GM19238 (cell line): ENCODE measurements around the gene MAD1L1.
"Not testable (repeated sequence)": the region's sequence is repeated elsewhere in the genome, so short reads cannot be mapped to it uniquely, and the experiment has no call there.

Experiments
- DNase-seq: peaks from one replicate; pipeline ENCODE4 v3.0.0; 2011; ENCODE audit warnings: low spot score; ENCODE audit not compliant: insufficient read length

Gene MAD1L1

DNA sequence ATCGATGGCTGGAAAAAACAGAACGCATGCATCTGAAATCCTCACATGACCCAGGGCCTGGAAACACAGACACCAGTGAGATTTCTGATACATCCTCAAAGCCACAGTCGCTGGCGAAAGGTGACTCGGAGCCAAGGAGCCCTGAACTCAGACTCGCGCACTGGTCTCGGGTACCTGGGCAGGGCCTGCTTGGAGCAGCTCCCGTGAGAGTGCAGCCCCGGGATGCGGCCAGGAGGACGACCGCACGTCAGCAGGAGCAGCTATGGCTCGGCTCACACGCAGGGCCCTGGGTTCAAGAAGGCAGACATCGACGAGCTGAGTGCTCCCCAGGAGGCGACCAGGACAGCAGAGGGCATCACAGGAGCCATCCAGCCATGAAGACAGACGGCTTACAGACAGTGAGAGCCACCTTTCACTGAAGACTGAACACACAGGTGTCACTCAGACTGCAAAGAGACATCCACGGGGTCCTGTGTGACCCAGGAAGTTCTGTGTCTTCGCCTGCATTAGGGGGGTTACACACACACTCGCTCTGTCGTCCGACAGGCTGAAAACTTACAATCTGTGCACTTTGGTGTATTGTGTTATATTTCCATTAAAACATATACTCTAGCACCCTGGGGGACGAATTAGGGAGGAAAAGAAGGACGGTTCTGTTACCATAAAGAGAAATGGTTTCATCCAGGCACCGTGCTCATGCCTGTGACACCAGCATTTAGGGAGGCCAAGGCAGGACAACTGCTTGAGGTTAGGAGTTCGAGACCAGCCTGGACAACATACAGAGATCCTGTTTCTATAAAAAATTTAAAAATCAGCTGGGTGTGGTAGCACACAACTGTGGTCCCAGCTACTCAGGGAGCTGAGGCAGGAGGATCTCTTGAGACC lies 227.7 kb downstream of the MAD1L1 start:
- DNase-seq = no peak

DNA sequence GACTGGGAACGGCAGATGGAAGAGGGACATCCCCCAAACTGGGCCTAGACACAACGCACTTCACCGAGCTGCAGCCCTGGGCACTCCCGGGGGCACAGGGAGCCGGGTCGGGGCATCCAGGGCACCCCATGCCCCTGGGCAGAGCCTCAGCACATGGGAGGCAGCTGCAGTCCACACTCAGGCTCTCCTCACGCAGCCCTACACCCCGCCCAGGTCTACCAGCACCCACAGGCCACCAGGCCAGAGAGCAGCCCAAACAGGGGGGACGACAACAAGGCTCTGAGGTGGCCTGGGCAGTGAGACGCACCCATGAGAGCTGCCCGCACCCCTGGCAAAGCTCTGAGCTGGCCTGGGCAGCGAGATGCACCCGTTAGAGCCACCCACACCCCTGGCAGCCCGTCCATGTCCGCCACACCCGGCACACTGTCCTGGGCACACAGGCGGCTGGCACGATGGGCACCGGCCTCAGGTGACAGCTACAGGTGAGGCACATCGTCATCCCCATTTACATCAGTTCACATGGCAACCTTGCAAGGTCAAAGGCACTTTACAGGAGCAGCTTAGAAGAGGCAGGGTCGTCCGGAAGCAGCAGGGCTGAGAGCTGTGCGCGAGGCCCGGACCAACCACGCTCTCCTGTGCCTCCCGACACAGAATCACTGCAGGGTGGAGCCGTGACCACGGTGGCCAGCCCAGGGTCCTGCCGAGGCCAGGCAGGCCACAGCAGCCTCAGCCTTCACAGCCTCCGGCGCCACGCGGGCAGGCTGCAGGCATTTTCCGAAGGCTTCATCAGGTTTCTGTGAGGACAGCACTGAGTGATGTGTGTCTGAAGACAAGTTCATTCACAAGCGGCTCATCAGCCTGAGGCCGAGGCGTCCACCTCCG lies 228.6 kb downstream of the MAD1L1 start:
- no peak for DNase-seq

DNA sequence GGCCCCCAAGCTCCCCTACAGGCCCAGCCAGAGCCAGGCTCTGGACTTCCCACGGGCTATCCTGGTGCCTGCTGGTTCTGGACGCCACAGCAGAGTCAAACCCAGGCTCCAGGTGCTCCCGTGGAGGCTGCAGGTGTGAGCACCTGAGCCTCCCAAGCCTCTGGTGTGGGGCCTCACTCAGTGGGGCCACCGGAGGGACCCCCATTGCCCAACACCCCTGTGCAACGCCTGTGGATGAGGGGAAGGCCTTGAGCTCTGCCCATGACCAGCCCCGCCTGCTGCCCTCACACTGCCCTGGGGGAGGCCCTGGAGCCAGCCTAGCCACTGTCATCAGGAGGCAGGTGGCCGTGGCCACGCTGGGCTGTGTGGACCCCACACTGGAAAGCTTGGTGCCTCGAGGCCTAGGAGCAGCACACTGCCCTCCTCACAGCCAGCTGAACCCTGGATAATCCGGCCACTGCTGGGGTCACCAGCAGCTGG lies 229.3 kb downstream of the MAD1L1 start:
- no peak for DNase-seq

DNA sequence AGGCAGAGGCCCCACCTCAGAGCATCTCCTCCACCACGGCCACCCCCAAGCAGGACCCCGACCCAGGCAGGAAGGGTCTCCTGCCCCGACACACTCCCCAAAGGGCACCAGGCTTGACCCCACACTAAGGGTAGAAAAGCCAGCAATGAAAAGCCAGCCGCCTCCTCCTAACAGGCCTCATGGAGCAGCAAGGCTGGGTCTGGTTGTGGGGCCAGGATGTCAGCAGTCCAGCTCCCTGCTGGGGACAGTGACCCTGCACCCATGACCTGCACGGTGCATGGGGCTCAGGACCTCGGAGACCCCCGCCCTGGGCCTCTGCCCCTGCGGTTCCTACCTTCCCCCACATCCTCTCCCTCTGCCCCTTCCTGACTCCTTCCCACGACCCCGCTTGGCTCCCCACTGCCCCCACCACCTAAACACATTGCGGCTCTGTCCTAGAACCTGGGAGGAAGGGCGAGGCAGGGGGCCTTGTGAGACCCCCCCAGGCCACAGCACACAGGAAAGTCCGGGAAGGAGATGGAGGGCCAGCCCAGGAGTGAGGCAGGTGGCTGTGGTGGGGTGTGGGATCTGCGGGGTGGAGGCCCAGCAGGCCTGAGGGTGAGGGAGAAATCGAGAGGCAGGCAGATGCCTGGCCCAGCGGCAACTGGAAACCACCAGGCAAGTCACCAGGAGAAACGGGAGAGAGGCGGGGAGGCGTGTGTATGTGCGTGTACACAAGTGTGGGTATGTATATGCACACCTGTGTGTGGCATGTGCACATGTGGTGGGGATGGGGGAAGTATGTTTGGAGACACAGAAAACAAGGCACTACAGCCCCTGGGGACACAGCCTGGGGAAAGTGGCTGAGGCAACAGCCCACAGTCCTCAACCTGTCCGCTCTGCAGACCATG lies 229.9 kb downstream of the MAD1L1 start:
- DNase-seq = no peak

DNA sequence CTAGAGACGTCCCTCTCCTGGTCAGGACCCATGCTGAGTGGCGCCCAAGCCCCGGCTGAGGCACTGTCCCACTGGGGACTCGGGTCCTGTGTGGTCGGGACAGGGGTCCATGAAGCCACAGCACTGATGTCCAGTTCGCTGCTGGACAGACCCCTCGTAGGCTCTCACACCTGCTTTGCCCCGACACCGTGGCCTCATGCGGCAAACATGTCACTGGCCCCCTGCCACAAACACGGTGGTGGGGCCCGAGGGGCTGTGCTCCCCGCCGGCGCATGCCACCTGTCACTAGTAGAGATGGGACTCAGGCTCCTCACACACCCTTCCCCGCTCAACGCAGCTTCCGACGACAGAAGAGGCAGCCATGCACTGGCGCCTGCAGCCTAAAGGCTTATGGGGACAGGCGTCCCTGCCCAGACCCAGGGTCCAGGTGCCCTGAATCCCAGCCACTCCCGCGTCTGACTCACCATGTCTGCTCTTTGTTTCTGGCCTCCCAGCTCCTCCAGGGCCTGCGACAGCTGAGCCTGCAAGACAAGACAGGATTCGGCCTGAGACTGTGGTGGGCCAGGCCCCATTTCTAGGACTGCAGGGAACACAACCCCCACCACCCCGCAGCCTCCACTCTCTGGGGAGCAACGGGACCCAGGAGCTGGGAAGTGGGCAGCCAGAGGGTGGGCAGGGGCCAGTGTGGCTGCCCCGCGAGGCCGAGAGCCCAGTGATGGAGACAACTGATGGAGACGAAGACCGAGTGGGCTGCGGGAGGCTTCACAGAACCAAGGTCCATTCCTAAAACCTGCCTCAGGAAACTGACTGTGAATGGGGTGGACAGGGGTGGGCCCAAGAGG lies 230.9 kb downstream of the MAD1L1 start:
- no peak for DNase-seq

DNA sequence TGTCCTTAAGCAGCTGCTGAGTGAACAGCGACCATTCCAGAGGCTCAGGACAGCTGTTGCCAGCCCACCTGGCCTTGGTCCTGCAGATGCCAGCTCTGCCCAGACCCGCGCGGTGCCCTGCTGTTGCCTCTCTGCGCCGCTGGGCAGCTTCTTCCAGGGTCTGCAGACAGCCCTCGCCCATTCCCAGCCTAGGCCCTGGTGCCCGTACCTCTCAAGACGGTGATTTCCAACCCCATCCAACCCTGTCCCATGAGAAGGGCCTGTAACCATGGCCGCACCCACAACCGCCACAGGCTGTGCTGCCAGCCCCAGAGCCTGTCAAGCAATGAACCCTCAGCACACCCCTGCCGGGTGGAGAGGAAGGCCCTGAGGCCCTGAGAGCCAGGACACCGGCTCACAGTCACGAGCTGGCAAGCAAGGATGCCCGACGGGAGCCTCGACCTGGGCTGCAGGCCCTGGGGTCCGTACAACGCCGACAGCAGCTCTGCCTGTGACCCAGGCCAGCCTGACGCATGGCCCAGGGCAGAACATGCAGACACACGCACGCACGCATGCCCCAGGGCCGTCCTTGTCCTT lies 231.9 kb downstream of the MAD1L1 start:
- no peak for DNase-seq

DNA sequence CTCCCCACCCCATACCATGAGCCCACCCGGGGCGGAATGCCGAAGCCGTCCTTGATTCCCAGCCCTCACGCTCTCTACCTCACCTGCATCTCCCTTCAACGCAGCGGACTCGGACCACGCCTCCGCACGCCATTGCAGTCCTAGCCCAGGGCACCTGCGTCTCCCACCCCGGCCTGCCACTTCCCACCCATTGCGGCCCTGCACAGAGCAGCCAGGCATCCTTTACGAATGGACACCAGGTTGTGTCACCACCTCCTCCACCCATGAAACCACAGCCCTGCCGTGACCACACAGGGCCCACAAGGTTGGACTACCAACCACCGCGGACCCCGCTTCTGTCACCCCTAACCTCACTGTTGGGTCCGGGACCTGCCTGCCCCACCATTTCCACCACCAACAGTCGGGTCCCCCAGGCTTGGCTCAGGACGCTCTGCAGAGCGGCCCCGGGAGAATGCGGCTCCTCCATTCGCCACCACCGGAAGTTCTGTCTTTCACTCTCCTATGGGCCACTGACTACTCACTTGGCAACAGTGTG lies 232.5 kb downstream of the MAD1L1 start:
- no peak for DNase-seq

DNA sequence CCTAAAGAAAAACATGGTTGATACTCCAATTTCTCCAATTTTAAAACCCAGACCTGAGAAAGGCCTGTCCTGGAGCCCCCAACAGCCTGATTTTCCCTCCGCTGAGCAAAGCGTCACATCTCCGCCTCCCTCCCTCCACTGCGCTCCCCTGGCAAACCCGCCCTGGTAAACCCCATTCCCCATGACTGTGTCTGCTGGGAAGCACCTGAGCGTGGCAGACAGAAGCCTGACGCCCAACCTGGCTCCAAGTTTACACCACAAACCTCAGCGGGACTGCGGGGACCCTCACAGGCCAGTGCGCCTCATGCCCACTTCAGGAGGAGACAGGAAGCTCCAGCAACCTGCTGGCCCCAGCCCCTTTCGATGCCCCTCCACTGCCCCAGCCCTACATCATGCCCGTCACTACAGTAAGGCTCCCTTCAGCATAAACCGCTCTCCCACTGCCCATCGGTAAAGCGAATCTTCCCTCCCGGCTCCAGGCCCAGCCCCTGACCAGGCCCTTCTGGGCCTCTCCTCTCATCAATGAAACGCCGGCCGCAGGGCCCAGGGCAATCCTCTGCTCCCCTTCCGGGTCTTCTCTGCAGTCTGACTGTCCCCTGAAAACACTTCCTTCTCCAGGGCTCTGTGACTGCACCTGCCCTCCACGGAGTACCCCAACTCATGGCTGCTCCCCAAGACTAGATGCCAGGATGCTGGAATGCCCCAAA lies 233.3 kb downstream of the MAD1L1 start:
- DNase-seq = no peak

DNA sequence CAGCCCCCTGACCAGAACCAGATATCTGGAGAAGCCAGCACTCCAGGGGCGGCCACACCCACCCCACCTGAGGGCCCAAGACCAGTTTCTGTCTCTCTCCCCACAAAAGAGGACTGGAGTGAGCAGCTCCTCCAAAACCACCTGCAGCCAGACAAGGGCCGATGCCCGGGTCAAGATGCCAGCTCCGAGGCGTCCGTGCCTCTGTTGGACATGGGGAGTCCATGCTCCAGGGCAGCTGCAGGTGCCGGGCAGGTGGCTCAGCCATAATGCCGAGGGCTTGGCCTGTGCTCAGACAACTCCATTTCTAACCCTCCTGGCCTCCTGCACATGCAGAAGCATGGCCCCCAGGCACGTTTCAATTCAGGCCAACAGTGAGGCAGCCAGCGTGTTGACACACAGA lies 234.6 kb downstream of the MAD1L1 start:
- DNase-seq = no peak

DNA sequence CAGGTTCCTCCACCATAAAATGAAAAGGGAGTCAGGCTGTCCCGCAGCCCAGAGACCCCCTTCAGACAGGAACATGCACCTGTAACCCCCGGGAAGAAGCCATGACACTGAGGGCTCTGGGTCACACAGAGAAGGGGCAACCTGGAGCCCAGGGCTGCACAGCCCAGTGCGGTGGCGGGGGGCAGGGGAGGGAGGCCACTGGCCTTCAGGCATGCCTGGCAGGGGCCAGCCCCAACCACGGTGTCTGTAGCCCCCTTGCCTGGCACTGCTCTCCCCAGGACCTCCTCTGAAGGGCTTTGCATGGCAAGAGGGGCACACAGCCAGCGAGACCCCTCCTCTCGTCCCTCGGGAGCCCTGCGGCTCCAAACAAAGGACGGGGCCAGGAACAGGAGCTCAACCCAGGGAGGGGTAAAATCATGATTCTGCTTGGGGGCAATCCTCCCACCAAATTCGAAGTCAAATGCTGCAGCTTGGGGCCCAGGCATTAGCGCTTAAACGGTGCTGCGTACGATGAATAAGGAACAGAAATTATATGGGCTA lies 235.1 kb downstream of the MAD1L1 start:
- no peak for DNase-seq

DNA sequence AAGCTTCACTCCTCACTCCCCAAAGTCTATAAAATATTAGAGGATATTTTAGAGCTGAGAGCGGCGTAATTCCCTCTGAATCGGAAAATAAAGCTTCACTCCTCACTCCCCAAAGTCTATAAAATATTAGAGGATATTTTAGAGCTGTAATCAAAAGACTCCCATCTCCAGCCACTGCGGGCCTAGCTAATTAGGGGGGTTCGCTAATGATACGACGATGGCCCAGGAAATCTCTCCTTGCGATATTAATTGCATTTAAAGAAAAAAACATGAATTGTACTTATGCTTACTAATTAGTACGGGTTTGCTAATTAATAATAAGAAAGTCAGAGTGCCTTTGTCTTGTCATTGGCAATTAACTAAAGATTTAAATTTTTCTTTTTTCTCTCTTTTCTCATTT lies 235.9 kb downstream of the MAD1L1 start:
- no peak for DNase-seq

DNA sequence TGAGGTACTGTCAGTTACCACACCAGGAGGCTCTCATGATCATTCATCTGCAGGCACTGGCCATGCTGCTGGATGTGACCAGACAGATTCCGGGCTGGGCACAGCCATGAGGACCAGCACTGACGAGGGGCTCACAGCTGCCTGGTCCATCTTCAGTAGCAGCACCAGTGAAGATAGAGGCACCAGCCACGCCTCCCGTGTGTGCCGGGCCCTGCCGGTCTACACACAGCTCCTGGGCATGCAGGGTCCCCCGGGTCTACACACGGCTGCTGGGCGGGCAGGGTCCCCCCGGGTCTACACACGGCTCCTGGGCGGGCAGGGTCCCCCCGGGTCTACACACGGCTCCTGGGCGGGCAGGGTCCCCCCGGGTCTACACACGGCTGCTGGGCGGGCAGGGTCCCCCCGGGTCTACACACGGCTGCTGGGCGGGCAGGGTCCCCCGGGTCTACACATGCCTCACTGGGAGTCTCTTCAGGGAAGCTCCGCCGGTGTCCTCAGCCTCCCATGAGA lies 236.8 kb downstream of the MAD1L1 start:
- not testable (repeated sequence) for DNase-seq

DNA sequence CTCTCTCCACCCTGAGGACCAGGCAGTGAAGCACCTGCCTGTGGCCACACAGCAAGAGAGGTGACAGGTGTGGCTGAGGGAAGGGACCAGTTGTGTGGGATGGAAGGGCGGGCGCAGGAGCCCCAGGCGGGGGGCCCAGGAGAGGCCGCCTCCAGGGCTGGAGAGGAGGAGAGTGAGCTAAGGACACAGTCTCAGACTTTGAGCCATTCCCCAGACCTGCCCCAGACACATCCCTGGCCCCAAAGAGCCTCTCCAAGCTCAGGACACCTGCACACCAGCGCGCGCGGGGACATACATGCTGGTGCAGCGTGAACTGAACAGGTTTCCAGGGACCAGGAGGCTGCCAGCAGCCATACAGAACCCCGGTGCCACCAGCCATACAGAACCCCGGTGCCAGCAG lies 237.3 kb downstream of the MAD1L1 start:
- DNase-seq = no peak

DNA sequence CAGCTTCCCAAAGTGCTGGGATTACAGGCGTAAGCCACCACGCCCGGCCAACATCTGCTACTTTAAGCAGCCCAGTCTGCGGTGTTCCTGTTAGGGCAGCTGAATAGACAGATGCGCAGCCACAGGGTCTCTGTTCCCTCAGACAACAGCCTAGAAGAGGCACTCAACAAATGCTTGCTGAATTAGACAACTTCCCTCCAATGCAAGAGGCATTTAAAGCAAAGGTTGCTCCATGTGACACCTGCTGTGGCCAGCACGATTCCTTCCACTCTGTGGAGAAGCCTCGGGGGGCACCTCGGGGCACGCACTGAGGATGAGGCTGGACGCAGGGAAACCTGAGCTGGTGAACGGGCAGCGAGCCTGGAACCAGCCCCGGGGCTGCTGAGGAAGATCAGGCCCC lies 237.8 kb downstream of the MAD1L1 start:
- no peak for DNase-seq

DNA sequence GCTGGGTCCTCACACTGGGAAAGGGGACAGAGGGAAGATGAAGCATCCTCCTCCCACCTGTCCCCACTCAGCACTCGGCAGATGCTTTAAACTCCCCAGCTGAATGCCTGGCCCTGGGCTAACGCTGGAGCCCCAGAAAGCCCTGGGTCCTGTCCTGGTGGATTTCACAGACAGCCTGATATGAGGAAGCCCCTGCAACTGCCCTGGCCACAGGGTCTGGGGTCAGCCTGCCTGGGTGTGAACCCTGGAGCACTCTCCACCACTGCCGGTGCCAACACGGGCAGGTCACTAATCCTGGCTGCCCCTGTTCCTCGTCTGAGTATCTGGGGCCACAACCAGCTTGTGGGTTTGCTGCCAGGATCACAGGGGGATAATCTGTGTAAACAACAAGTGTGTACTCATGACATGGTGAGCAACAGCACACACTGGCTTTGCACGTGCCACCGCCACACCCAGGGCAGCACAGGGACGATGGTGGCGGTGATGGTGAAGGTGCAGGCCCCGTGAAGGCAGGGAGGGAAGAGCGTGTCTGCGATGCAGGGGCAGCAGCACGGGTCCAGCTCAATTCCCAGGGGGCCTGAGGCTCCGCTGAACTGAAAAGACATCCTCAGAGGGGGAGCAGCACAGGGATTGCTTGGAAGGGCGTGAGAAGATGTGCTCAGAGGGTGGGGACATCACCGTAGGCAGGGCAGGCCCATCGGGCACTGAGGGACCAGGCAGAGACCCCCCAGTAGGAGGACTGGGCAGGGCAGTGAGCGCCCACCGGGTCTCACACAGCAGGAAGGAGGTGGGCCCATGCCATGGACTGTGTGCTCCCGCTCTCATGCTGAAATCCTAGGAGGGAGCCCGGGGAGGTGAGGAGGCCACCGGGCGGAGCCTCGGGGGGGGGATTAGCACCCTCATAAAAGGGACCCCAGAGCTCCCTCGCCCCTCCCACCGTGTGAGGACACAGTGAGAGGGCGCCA lies 238.7 kb downstream of the MAD1L1 start:
- DNase-seq = no peak

DNA sequence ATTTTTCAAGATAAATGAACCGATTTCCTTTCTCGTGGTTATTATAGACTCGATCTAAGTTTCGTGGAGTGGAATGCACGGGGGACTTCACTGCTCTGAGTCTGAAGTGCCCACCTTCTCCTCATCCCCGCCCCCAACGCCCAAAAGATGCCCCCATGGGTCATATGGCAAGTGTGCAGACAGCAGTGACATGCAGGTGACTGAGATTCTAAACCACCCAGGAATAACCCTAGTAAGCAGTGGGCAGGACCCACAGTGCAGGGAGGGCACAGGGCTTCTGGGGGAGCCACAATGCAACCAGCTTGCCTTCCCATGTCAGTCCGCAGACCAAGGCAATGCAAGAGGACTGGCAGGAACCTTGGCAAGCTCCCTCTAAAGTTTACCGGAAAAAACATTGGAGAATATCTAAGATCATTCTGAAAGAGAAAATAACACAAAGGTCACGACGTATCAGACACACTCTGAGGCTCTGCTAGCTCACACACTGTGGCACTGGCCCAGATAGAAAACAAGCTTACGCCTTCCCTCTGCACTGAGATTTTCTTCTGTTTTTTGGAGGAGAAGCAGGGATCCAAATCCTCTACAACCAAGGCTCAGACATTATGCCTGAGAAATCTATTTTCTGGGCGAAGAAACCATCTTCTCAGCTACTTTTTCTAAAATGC lies 239.6 kb downstream of the MAD1L1 start:
- DNase-seq = no peak

DNA sequence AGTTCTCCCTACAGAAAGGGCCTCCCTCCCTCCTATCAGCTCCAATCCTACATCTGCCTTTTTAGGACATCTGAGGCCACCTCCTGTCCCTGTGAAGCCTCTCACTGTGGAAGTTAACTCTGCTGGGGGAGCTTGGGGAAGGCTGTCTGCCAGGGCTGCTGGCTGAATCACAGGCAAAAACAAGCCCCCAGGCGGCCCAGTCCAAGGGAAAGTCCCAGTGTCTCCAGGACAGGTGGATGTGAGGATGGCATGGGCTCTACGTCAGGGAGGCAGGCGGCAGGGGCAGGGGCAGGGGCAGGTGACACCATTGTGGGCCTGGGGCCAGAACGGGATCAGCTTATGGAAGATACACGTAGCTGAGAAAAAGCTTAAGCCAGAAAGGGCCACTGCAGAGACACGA lies 240.2 kb downstream of the MAD1L1 start:
- no peak for DNase-seq
